Neuron (in vitro differentiated cells): ENCODE results near the gene CCND1.

Experiments used
- H2AFZ ChIP-seq: one replicate; pipeline ENCODE4 v1.6.1; 2013; ENCODE audit warnings: low read depth, mild to moderate bottlenecking, inconsistent platforms, low read length, moderate library complexity
- H3K27me3 ChIP-seq: one replicate; pipeline ENCODE4 v1.6.1; 2013; ENCODE audit warnings: low read length; ENCODE audit not compliant: insufficient read depth
- H3K36me3 ChIP-seq: one replicate; pipeline ENCODE4 v1.6.1; 2013; ENCODE audit warnings: low read length; ENCODE audit not compliant: insufficient read depth
- H3K4me1 ChIP-seq: one replicate; pipeline ENCODE4 v1.6.1; 2013; ENCODE audit warnings: low read length; ENCODE audit not compliant: insufficient read depth
- H3K4me3 ChIP-seq: 2 replicates; pipeline ENCODE4 v1.5.1; 2013; ENCODE audit warnings: mild to moderate bottlenecking, low read length, moderate library complexity
- H3K9me3 ChIP-seq: one replicate; pipeline ENCODE4 v1.6.1; 2013; ENCODE audit warnings: low read length

Gene CCND1

GRCh38 chr11:69638941-69639681, 1.8 kb upstream of the CCND1 start:
- peaks cover 45% of the 10 kb centered on the region for H3K4me1 ChIP-seq

GRCh38 chr11:69639831-69640230, 1.1 kb upstream of the CCND1 start:
- Histone ChIP-seq H3K4me3 (peak overlapping the region; percentile 56), H3K9me3 (no peaks in the 10 kb centered on the region), H3K36me3 (peaks cover 11% of the 10 kb centered on the region), H3K27me3 (peaks cover 6% of the 10 kb centered on the region), H3K4me1 (peaks cover 45% of the 10 kb centered on the region), H2AFZ (no peak overlapping the region)

More at GRCh38 chr11:69638941-69639681, 1.8 kb upstream of the CCND1 start:
- Histone ChIP-seq H3K27me3 (peaks cover 6% of the 10 kb centered on the region), H2AFZ (peak overlapping the region; percentile 66), H3K9me3 (no peaks in the 10 kb centered on the region), H3K36me3 (peaks cover 5% of the 10 kb centered on the region), H3K4me3 (peak overlapping the region; percentile 56)

- Histone ChIP-seq H3K4me1 (peaks cover 45% of the 10 kb centered on the region), H3K36me3 (peaks cover 14% of the 10 kb centered on the region), H3K4me3 (peak overlapping the region; percentile 56), H3K27me3 (peaks cover 6% of the 10 kb centered on the region), H2AFZ (no peak overlapping the region), H3K9me3 (no peaks in the 10 kb centered on the region)
These were observed 529 bp upstream of the CCND1 start for GRCh38 chr11:69640260-69640994.

GRCh38 chr11:69641681-69642548, 959 bp downstream of the CCND1 start:
- Histone ChIP-seq H3K9me3 (no peaks in the 10 kb centered on the region), H3K36me3 (peaks cover 17% of the 10 kb centered on the region), H2AFZ (no peak overlapping the region), H3K4me1 (peaks cover 48% of the 10 kb centered on the region), H3K4me3 (peak overlapping the region; percentile 59), H3K27me3 (no peaks in the 10 kb centered on the region)

GRCh38 chr11:69642549-69642912, 1.6 kb downstream of the CCND1 start:
- Histone ChIP-seq H3K9me3 (no peaks in the 10 kb centered on the region), H2AFZ (no peak overlapping the region), H3K36me3 (peaks cover 19% of the 10 kb centered on the region), H3K27me3 (no peaks in the 10 kb centered on the region), H3K4me1 (peaks cover 48% of the 10 kb centered on the region), H3K4me3 (peak overlapping the region; percentile 59)

- Histone ChIP-seq H3K9me3 (no peaks in the 10 kb centered on the region), H3K36me3 (peaks cover 23% of the 10 kb centered on the region), H3K4me3 (peak overlapping the region; percentile 59), H3K27me3 (no peaks in the 10 kb centered on the region), H3K4me1 (peaks cover 48% of the 10 kb centered on the region), H2AFZ (no peak overlapping the region)
These were observed 2.1 kb downstream of the CCND1 start for GRCh38 chr11:69642913-69643632.

- H3K36me3 ChIP-seq = peaks cover 27% of the 10 kb centered on the region
- no peak overlapping the region for H2AFZ ChIP-seq
- H3K4me1 ChIP-seq = peaks cover 48% of the 10 kb centered on the region
- no peaks in the 10 kb centered on the region for H3K27me3 ChIP-seq
- no peak overlapping the region for H3K4me3 ChIP-seq
- H3K9me3 ChIP-seq = no peaks in the 10 kb centered on the region
These were observed 2.7 kb downstream of the CCND1 start for GRCh38 chr11:69643646-69644045.

GRCh38 chr11:69644071-69644961, 3.4 kb downstream of the CCND1 start:
- H3K4me3 ChIP-seq = no peak overlapping the region
- peaks cover 29% of the 10 kb centered on the region for H3K36me3 ChIP-seq
- H2AFZ ChIP-seq = no peak overlapping the region
- peaks cover 48% of the 10 kb centered on the region for H3K4me1 ChIP-seq
- H3K27me3 ChIP-seq = no peaks in the 10 kb centered on the region
- no peaks in the 10 kb centered on the region for H3K9me3 ChIP-seq

- peaks cover 31% of the 10 kb centered on the region for H3K36me3 ChIP-seq
- H2AFZ ChIP-seq = no peak overlapping the region
- no peaks in the 10 kb centered on the region for H3K27me3 ChIP-seq
- no peak overlapping the region for H3K4me3 ChIP-seq
- no peaks in the 10 kb centered on the region for H3K9me3 ChIP-seq
- H3K4me1 ChIP-seq = peaks cover 41% of the 10 kb centered on the region
These were observed 4.2 kb downstream of the CCND1 start for GRCh38 chr11:69644962-69645675.

- peaks cover 35% of the 10 kb centered on the region for H3K36me3 ChIP-seq
- H3K27me3 ChIP-seq = no peaks in the 10 kb centered on the region
- no peaks in the 10 kb centered on the region for H3K9me3 ChIP-seq
- peaks cover 35% of the 10 kb centered on the region for H3K4me1 ChIP-seq
- H2AFZ ChIP-seq = no peak overlapping the region
- H3K4me3 ChIP-seq = no peak overlapping the region
These were observed 5.0 kb downstream of the CCND1 start for GRCh38 chr11:69645801-69646492.
